ENCODE results near the gene TBL1X. TPM values are rescaled to one million over a fixed set of nuclear protein-coding genes. Genes with fewer than 3 reads are reported as not detected.

The TBL1X gene
- total and polyA plus RNA-seq, 10 of the 15 experiments (the other 5 are each of a cell fraction or from before 2014, with no cell fraction given), result 4.4 to 26.3 (median 10.6) TPM

GRCh38 chrX:9534686-9535085, 69.8 kb downstream of the TBL1X start:
- intact Hi-C loops (cut with micrococcal nuclease; ENCODE audit: unreplicated experiment), result no loop called here
- ChIA-PET RAD21 (ENCODE audit: unreplicated experiment) (no interaction called here), CTCF (no interaction called here), POLR2A (no interaction called here), SMC1A (ENCODE audit: uncharacterized antibody, unreplicated experiment) (interaction anchor here (0.5 to 1.0 kb wide), 2 partner anchors 59 to 337 kb away, joined by 3 read pairs; no protein-coding TSS in a partner anchor)
- WGBS (ENCODE audit: insufficient coverage, insufficient replicate concordance, low lambda C conversion rate, missing lambda C conversion rate), result 24% methylated on average over 3 of the region's 3 CpGs
- TF ChIP-seq PKNOX1 (IDR thresholded peaks at IDR 0.05) (no peak), HDGF (IDR thresholded peaks at IDR 0.05) (no peak), IKZF1 (conservative IDR thresholded peaks at IDR 0.05) (no peak), ZBTB4 (CRISPR knock-in tag; IDR thresholded peaks at IDR 0.05) (no peak), CBX3 (IDR thresholded peaks at IDR 0.05; ENCODE audit: borderline replicate concordance, low read depth) (no peak), USF1 (IDR thresholded peaks at IDR 0.05; ENCODE audit: borderline replicate concordance, extremely low read length, insufficient read depth, low read depth, low read length) (no peak)
- H2AFZ ChIP-seq (ENCODE audit: control insufficient read depth, low read depth, low read length), result no peak overlapping the region
- in situ Hi-C loops (cut with MboI), result no loop called here
- no peaks in the 10 kb centered on the region for H4K20me1 ChIP-seq (ENCODE audit: control insufficient read depth, insufficient read depth)
- no peaks in the 10 kb centered on the region for H3K9me3 ChIP-seq (replicated peaks; ENCODE audit: control insufficient read depth, insufficient read depth, low read length)
- ATAC-seq, result no peak
- no peak overlapping the region for H3K9ac ChIP-seq (ENCODE audit: control insufficient read depth, insufficient read depth, low read length)
- BruUV-seq (replicated peaks), result no TSS peak
- no peak for FAIRE-seq
- DNase-seq (ENCODE audit: low read depth, low spot score), result no peak
- H3K36me3 ChIP-seq (ENCODE audit: control insufficient read depth in 2 of 2, insufficient read depth in 2 of 2, low read length in 1 of 2), result no peaks in the 10 kb centered on the region
- no peak overlapping the region for H3K4me2 ChIP-seq (ENCODE audit: control insufficient read depth, insufficient read depth)
- no peak overlapping the region for H3K4me3 ChIP-seq
- H3K27ac ChIP-seq (ENCODE audit: control insufficient read depth, insufficient read depth), result no peak overlapping the region
- H3K27me3 ChIP-seq (replicated peaks in 1 of 2; ENCODE audit: control insufficient read depth in 2 of 2, insufficient read depth in 2 of 2, low read length in 1 of 2), result no peaks in the 10 kb centered on the region
- no peaks in the 10 kb centered on the region for H3K79me2 ChIP-seq (ENCODE audit: control insufficient read depth, insufficient read depth, low read length)
- no peaks in the 10 kb centered on the region for H3K4me1 ChIP-seq (ENCODE audit: control insufficient read depth, insufficient read depth, low read length)

Measured in GM12878 (cell line).